ES-I3 (cell line): ENCODE results near the gene PRR16.
"Not testable (repeated sequence)": the region's sequence is repeated elsewhere in the genome, so short reads cannot be mapped to it uniquely, and the experiment has no call there.

ENCODE experiments used
- H3K36me3 ChIP-seq: 2 replicates; pipeline ENCODE4 v1.6.1; 2013; ENCODE audit warnings: mild to moderate bottlenecking, low read length, control low read depth, moderate library complexity; ENCODE audit not compliant: insufficient read depth
- H3K4me1 ChIP-seq: 2 replicates; pipeline ENCODE4 v1.6.1; 2013; ENCODE audit warnings: mild to moderate bottlenecking, control low read depth, low read length; ENCODE audit not compliant: insufficient read depth
- H3K9ac ChIP-seq: 2 replicates; pipeline ENCODE4 v1.6.1; 2013; ENCODE audit warnings: low read depth, mild to moderate bottlenecking, low read length, moderate library complexity
- H3K9me3 ChIP-seq: 2 replicates; pipeline ENCODE4 v1.6.1; 2013; ENCODE audit warnings: mild to moderate bottlenecking, low read length, moderate library complexity; ENCODE audit not compliant: control insufficient read depth, insufficient read depth

Gene PRR16

DNA sequence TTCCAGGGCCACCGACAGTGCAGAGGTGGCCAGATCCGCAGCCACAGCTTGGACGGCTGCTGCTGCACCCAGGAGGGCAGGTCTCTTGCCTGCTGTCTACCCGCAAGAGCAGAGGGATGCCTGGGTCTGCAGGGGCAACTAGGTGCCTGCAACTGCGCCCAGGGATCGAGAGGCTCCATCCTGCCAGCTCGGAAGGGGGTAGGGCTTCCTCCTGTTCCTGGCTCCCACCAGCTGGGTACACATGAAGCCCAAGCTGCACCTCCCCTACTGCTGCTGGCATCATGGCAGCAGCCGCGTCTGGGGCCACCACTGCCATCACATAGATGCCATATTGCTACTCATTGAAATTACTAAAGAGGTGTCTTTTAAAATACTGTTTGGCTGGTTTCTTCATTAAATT is 12.7 kb upstream of the PRR16 start:
- H3K9me3 ChIP-seq, result no peaks in the 10 kb centered on the region
- no peaks in the 10 kb centered on the region for H3K36me3 ChIP-seq
- H3K4me1 ChIP-seq, result peaks cover 14% of the 10 kb centered on the region
- H3K9ac ChIP-seq, result no peak overlapping the region

DNA sequence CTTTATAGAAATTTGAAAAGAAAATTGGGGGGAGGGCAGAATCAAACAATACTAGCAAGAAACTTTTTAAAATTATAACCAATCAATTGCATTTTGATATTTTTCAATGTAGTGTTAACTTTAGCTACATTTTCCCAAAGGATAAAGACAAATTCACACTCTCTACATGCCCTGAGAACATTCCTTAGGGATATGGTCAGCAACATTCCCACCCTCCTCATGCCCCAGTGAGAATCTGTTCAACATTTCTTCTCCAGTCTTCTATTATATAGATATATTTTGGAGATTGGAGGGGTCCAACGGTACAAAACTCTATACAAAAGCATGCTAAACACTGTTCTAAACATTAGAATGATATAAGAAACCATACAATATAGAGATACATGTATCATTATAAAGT is 11.6 kb upstream of the PRR16 start:
- Histone ChIP-seq H3K9me3 (no peaks in the 10 kb centered on the region), H3K9ac (no peak overlapping the region), H3K4me1 (peaks cover 4% of the 10 kb centered on the region), H3K36me3 (no peaks in the 10 kb centered on the region)

DNA sequence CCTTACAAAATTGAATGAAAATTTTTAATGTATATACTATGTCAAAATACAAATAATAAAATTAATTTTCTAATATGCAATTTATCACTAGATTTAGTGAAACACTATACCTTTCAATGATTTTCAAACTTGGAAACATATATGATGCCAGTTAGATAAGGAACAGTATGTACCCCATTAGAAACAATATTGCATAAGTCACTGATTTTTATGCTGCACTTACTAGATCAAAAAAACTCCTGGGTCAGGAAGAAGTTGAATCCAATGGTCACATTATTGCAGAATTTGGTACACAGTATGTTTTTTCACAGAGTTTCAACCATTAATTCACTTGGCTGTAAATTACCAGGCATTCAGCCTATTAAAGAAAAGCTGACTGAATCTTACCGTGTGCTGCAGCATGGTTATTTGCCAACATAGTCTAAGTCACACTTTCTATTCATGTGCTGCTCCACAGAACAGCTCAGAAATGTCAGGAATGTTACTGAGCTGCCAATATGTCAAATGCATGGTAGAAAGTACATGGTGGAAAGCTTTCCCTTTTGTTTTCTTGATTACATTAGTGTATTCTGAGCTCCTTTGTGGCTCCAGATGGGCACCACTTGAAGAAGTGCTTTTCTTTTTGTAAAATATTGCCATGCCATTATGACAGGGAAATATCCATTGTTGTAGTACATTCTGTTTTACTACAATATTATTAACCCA is 9.9 kb upstream of the PRR16 start:
- H3K4me1 ChIP-seq, result peaks cover 4% of the 10 kb centered on the region
- H3K36me3 ChIP-seq, result no peaks in the 10 kb centered on the region
- no peak overlapping the region for H3K9ac ChIP-seq
- H3K9me3 ChIP-seq, result no peaks in the 10 kb centered on the region

DNA sequence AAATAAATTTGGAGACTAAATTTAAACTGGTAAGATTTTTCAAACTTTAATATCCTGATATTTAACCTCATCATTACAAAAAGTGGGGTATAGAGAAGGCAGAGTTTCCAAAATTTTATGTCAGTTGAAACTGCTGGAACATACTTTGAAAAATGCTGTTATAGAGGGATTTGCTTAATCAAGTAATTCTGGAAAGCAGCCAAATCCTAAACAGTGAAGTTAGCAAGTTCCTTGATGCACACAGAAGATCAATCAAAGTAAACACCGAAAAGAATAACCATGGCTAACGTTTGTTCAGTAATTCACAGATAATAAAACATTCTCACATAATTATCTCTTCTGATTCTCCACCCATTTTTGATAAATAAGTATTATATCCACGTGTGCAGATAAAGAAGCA is 8.1 kb upstream of the PRR16 start:
- H3K9me3 ChIP-seq, result no peaks in the 10 kb centered on the region
- H3K36me3 ChIP-seq, result no peaks in the 10 kb centered on the region

GRCh38 chr5:120457839-120458507 is 6.1 kb upstream of the PRR16 start:
- Histone ChIP-seq H3K36me3 (no peaks in the 10 kb centered on the region), H3K9ac (peak overlapping the region; percentile 64; the same call in 1 of the 2 replicates), H3K4me1 (peaks cover 4% of the 10 kb centered on the region), H3K9me3 (no peaks in the 10 kb centered on the region)

More for the DNA sequence above, 8.1 kb upstream of the PRR16 start:
- Histone ChIP-seq H3K4me1 (peaks cover 4% of the 10 kb centered on the region), H3K9ac (no peak overlapping the region)

- not testable (repeated sequence) for H3K36me3 ChIP-seq, H3K9ac ChIP-seq, H3K4me1 ChIP-seq, H3K9me3 ChIP-seq
These were observed 5.6 kb upstream of the PRR16 start for GRCh38 chr5:120458508-120458847.

GRCh38 chr5:120461251-120461650 is 2.8 kb upstream of the PRR16 start:
- no peaks in the 10 kb centered on the region; the same call in 1 of the 2 replicates for H3K4me1 ChIP-seq
- H3K9me3 ChIP-seq, result no peaks in the 10 kb centered on the region
- H3K36me3 ChIP-seq, result no peaks in the 10 kb centered on the region
- H3K9ac ChIP-seq, result no peak overlapping the region

DNA sequence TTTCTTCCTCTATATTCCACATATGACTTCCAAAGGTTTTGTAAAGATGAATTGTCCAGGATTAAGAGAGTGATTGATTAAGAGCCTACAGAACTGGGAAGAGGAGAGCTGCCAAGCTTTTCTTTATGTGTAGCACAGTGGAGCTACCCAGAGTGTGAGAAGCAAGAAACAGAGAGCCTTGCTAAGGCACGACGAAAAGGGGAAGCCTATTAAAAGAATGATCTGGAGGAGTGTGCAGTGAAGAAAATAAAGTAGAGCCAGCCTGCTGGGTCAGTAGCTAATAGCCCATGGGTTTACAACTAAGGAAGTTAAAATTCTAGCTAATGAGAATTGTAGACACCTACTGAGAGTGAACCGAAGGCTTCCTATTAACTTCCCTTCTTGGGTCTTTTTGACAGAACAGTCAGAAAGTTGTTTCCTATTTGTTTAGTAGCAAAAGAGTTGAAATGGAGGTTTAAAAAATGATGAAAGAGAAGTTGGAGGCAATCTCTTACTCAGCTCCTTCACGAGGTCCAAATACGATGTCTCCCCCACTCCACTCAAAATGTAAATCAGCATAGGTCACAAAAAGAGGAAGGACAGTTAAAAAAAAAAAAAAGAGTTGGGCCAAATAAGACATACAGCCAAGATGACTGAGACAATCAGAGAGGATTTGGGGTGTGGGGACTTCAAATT is 957 bp upstream of the PRR16 start:
- Histone ChIP-seq H3K9me3 (no peaks in the 10 kb centered on the region), H3K4me1 (no peaks in the 10 kb centered on the region; the same call in 1 of the 2 replicates), H3K36me3 (no peaks in the 10 kb centered on the region), H3K9ac (no peak overlapping the region; the same call in 1 of the 2 replicates)

- Histone ChIP-seq H3K4me1 (no peaks in the 10 kb centered on the region; the same call in 1 of the 2 replicates), H3K9me3 (no peaks in the 10 kb centered on the region), H3K36me3 (no peaks in the 10 kb centered on the region), H3K9ac (peak overlapping the region; percentile 63; the same call in 1 of the 2 replicates)
These were observed 731 bp downstream of the PRR16 start for GRCh38 chr5:120464627-120465435.

- H3K9ac ChIP-seq, result peak overlapping the region; percentile 63; the same call in 1 of the 2 replicates
- no peaks in the 10 kb centered on the region for H3K9me3 ChIP-seq
- no peaks in the 10 kb centered on the region for H3K36me3 ChIP-seq
- H3K4me1 ChIP-seq, result no peaks in the 10 kb centered on the region; the same call in 1 of the 2 replicates
These were observed 1.4 kb downstream of the PRR16 start for GRCh38 chr5:120465436-120465961.

GRCh38 chr5:120466341-120467006 is 2.4 kb downstream of the PRR16 start:
- Histone ChIP-seq H3K9ac (peak overlapping the region; percentile 40; the same call in 1 of the 2 replicates), H3K9me3 (no peaks in the 10 kb centered on the region), H3K4me1 (no peaks in the 10 kb centered on the region; the same call in 1 of the 2 replicates), H3K36me3 (no peaks in the 10 kb centered on the region)

- no peaks in the 10 kb centered on the region for H3K4me1 ChIP-seq
- H3K9me3 ChIP-seq, result no peaks in the 10 kb centered on the region
- H3K9ac ChIP-seq, result no peak overlapping the region
- no peaks in the 10 kb centered on the region for H3K36me3 ChIP-seq
These were observed 7.9 kb downstream of the PRR16 start for GRCh38 chr5:120471971-120472370.

DNA sequence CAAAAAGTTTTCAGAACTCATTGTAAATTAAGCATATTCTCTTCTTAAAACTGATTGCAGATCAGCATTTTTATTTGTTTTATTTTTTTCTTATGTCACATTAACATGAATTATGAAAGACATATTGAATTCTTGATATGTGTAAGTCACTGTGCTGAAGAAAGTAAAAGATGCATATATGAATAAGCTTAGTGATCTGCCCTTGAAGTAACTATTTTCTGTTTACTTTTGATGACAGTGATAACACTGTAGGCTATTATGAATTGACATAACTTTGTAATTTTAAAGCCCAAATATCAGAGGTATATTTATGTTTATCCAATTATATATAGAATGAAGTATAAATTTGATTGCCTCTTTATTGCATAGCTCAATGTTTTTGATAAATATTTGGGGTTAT is 8.8 kb downstream of the PRR16 start:
- Histone ChIP-seq H3K4me1 (no peaks in the 10 kb centered on the region), H3K9me3 (no peaks in the 10 kb centered on the region), H3K36me3 (no peaks in the 10 kb centered on the region), H3K9ac (no peak overlapping the region)
